Hepatic stellate cell (primary cell): ENCODE data around the gene ADCY2.

ENCODE experiments used
- DNase-seq: peaks from one replicate; pipeline ENCODE4 v3.0.0; 2011; ENCODE audit warnings: low spot score

The ADCY2 gene

DNA sequence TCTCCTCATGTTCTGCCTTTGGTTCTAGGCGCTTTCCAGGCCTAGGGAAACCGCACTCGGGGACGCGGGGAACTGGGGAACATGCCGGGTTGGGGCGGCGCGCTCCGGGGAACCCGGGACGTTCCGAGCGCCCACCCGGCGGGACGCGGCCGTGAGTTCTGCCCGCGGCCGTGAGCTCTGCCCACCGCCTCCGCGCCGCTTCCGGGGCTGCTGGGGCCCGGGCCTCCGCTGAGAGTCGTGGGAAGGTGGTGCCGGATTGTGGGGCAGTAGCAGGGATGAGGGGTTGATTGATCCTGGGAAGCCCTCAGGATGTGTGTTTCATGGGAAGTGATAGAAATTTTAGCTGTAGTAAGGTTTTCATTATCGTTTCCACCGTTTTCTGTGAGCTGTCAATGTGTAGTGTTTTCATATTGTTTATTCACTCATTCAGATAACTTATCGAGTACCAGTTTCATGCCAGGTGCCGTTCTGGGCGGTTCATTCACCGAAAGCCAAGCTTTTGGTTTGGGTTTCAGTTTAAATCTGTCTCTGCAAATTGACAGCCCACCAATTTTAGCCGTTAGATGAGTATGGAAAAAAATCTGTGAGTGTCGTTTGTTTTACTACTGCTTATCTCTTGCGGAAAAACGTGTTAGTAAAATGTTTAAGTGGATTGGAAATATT lies 473.7 kb downstream of the ADCY2 start:
- DNase-seq, result no peak

DNA sequence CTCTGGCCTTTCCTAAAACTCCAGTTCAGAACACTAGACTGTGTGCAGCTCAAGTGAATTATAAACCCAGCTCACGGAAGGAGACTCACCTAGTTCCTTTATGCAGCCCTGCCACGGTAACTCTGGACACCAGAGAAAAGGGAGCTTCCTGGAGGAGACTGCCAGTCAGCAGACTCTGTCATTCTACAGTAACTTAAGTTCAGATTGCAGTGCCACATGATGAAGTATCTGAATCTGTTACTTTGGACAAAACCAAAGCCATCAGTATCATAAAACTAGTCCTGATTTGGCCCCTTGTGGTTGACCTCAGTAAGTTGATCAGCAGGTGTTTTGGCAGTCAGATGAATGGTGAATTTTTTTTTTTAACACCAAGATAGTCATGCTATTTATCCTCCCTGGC lies 475.7 kb downstream of the ADCY2 start:
- no peak for DNase-seq

DNA sequence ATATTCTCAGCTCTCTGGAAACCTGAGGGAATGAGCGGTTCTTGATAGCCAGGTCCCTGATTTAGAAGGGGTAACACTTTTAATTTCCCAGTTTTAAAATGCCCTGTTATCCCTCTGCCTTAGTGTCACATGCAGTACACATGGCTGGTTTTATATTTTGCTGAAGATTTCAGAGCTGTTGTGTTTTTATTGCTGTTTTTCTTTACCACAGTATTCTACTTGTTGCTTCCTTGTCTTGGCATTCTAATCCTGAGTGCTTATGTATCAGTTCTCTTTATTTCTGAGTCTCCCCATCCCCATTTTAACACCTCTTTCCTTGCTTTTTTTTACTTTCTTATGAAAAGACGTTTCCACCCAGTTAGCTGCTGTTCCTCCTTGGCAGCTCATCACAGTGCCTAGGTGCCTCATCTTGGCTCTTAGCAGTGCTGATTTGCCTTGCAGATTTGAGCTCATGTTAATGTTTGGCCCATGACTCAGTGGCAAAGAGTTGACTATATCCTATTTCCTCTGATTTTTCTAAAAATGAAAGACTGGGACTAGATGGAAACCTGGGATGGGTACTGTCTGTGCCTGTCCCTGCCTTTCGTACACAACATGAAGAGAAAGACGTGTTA lies 476.7 kb downstream of the ADCY2 start:
- no peak for DNase-seq

DNA sequence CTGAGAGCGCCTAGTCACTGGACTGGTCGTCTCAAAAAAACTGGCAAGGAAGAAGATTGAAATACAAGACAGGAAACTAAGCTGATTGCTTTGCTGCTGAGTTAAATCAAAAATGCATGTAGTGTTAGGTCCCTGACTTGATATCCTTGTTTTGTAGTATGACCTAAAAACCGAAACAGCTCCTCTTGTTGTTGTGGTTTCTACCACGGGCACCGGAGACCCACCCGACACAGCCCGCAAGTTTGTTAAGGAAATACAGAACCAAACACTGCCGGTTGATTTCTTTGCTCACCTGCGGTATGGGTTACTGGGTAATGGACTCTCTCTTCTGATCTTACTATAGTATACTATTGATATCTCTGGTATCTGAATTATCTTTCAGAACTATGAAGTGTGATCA lies 477.3 kb downstream of the ADCY2 start:
- no peak for DNase-seq

DNA sequence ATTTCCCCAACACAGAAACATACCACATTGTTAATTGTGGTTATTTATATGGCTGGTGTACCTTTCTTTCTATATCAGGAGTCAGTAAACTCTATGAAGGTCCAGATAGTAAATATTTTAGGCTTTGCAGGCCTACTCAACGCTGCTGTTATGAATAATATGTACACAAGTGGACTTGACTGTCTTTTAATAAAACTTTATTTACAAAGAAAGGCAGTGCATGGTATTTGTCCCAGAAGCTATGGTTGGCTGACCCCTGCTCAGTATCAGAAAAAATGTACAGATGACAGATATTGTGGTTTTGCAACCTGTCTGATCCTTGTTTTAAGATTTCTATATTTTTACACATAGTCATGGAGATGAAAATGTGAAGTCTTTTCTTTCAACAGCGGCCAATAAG lies 478.7 kb downstream of the ADCY2 start:
- no peak for DNase-seq

DNA sequence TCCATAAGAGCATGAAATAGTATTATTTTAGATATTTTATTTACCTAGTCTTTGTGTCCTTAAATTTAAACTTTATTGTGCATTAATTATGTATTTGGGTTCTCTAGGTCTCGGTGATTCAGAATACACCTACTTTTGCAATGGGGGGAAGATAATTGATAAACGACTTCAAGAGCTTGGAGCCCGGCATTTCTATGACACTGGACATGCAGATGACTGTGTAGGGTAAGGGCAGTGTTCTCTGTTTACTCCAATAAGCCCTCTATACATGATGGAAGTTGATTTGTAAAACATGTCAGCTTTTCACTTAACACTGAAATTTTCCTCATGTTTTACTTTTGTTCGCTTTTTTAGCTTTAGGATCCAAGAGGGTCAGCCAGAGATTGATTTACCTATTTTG lies 479.2 kb downstream of the ADCY2 start:
- DNase-seq, result no peak

DNA sequence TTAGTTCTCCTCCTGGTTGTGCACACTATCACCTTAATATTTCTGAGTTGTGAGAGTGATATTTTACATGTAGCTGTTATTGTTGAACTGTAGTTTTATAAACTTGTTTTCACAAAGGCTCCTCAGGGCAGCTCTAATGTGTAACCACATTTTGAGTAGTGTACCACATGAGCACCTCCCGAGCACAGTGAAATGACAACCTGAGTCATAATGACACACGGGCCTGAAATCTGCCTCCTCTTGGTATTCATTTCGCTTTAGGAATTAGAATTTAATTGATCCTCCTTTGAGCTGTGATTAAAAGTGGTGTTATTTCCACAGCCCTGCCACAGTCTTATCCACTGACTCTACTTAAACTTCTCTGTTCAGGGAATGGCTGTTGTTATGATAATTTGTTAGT lies 480.9 kb downstream of the ADCY2 start:
- DNase-seq, result no peak

DNA sequence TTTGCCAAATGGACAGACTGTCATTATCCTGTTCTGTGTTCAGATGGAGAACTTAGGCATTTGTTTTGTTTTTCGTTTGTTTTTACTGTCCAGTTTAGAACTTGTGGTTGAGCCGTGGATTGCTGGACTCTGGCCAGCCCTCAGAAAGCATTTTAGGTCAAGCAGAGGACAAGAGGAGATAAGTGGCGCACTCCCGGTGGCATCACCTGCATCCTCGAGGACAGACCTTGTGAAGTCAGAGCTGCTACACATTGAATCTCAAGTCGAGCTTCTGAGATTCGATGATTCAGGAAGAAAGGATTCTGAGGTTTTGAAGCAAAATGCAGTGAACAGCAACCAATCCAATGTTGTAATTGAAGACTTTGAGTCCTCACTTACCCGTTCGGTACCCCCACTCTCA lies 481.9 kb downstream of the ADCY2 start:
- no peak for DNase-seq

DNA sequence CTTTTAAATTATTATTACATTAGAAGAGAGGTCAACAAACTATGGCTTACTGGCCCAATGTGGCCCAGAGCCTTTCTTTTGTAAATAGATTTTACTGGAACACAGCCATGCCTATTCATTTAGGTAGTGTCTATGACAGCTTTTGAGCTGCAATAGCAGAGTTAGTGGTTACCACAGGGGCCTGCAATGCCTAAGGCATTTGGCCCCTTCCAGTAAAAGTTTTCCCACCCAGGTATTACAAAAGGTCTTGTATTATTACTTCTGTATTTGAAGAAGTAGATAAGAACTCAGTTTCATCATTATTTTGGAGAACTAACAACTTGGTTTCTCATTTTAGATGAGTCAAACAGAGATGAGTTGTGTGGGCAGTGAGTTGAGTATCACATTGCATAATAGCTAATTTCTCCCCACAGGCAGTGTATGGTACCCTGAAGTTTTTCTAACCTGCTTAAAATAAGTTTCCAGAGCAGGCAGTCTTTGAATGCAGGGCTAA lies 482.5 kb downstream of the ADCY2 start:
- no peak for DNase-seq
